GM19395 (cell line): Measurements from ENCODE around the gene KMO.
A peak's percentile ranks its signal among the peaks of the same experiment; 100 is the strongest.

ENCODE experiments used
- ATAC-seq: cut with Tn5 transposase; IDR thresholded peaks from one replicate; pipeline ENCODE4 v1.9.1; 2021; ENCODE audit warnings: mild to moderate bottlenecking, moderate library complexity; ENCODE audit not compliant: unreplicated experiment

The KMO gene

DNA sequence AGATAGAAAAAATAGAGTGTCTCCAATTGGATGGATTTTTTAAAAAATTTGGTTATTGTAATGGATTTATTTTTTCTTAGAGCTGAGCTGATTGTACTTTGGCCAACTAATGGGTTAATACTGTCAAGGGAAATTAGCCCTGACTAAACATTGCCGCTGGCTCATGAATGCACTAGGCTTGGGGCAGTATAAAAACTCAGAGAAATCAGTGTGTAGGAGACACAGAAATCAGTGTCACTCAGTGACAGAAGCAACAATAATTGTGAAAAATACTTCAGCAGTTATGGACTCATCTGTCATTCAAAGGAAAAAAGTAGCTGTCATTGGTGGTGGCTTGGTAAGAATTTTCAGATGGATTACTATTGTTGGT is at the start of gene KMO:
KMO (plus strand) TSS at position 217 of the 370 bp plus-strand sequence; CDS start at position 284, 67 bp downstream.
- ATAC-seq = peak; percentile 30

DNA sequence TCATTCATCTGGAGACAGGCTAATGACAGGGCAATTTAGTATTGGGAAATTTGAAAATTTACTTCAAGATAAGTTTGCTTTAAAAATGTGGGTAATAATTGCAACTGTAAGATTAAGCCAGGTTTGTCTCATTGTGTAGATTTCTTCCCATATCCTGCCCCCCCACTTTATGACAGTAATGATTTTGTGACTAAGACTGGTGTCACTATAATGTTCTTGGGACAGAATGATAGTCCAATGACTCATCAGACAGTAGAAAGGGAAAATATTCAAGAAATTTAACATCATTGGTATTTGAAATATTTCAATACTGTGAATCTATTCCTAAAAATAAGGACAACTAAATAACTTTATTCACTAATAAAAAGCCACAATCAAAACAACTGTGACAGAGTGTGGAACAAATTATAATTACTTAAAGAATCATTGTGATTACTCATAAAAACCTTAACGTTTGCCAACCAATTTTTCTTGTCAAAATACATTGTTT is 49.4 kb upstream of the KMO start:
- no peak for ATAC-seq

DNA sequence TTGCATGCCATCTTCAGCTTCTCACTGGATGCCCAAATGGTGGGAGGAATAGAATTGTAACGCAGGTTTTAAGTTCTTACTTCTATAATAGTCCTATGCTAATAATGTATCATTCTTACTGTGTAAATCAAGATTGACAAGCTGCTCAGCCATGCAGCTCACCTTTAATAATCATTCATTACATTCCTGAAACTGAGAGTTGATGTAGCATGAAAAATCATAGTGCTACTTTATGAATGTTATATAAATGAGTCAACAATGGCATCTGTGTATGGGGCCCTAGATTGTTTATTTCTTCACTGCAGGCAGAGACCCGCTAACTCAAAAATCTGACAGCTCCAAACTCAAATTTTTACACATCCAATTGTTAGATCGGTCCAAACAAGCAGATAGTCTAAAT is 47.0 kb upstream of the KMO start:
- peak; percentile 77 for ATAC-seq

DNA sequence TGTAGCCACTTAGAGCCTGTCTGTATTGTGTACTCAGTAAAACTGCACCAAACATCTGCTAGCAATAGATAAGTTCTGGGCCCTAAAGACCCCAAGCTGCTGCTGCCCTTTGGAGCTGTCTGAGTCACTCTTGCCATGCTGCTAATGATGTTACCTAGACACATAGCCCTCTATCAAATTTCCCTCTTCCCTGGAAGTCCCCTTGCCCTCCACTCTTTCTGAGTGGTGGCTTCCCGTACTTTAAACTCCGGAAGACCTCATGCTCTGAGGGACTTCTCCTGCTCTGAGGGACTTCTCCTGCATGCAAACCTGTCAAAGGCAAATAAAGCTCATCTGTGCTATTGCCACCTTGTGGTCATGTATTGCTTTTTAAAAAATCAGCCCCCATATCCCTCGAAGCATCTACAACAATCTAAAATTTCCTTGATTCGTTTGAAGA is 46.6 kb upstream of the KMO start:
- ATAC-seq = peak; percentile 65

DNA sequence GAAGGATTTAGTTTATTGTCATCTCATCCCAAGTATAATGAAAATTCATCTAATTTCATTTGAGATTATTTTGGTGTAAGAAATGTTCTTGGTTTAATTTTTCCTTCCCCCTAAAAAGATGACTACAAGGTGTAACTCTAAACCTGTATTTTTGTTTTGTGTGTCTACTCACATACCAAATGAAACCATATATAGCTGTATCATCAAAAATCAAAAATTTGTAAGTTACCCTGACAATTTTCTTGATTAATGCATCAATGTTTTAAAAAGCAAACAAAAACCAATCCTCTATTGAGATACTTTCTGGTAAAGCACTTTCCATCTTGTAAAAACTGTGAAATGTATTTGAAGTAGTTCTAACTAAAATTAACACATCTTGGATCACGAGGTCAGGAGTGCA is 43.4 kb upstream of the KMO start:
- no peak for ATAC-seq

DNA sequence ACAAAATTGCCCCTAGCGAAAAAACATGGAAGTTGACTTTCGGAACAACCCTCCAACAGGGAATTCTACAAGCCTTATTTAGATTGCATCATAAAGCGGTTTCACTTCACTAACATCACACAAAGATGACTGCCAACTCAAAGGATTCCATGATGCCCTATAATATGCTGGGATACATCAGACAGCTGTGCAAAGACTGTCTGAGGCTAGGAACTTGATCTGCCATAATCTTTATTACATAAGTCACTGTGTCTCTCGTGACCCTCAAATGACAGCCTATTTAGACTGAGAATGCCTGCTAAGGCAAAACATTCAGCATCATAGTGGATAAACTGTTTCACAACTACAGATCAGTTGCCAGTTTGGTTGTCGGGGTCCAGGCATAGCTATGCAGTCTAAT is 36.4 kb upstream of the KMO start:
- ATAC-seq = no peak

DNA sequence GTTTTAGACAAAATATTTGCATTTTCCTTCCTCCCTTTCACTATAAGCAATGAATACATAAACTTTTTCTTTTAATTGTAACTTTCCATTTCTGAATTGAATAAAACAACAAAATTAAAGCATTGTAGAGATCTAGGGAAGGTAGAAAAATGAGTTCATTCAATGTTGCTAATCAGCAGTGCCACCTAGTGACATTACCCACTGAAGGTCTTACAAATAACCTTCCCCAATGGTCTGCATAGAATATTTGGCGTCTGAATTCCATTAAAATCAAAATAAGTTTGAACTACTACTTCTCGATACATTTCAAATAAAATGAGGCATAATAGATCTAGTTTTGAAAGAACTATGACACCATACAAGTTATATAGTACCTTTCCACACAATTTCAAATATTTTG is 32.3 kb upstream of the KMO start:
- no peak for ATAC-seq

DNA sequence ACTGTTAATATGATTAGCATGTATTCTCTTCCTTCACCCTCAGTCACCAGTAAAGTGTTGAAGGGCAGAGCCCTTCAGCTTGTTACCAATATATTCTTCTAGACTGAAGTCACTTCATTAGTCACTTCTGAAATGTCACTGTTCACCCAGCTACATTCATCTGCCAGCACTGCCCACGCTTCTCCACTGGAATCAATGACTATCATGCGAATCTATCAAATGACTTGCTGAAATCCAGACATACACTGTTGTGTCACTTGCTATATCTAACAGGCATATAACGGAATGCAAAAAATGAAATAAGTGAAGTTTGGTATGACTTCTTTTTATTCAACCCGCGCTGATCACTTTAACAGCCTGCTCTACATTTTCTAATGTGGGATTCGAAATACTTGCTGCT is 28.7 kb upstream of the KMO start:
- ATAC-seq = no peak

DNA sequence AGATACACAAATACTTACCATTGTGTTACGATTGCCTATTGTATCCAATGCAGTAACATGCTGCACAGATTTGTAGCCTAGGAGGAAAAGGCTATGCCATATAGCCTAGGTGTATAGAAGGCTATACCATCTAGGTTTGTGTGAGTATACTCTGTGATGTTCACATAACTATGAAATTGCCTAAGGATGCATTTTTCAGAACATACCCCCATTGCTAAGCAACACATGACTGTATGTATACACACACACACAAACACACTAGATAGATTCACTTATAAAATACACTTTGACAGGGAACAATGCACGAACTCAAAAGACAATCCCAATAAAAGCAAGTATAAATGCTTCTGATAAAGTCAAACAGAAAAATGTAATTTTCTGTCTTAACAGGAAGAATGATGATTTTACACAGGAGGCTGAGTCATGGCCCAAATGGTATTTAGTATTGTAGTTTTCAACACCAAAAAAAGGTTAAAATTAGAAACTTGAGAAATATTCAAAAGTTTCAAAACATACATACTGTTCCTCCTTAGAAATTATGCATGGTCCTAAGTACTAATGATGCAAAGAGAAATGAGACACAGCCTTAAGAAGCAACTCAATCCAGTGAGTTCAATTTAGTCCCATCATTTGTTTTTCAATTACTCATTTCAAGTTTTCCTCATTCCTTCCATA is 24.9 kb upstream of the KMO start:
- ATAC-seq = no peak

DNA sequence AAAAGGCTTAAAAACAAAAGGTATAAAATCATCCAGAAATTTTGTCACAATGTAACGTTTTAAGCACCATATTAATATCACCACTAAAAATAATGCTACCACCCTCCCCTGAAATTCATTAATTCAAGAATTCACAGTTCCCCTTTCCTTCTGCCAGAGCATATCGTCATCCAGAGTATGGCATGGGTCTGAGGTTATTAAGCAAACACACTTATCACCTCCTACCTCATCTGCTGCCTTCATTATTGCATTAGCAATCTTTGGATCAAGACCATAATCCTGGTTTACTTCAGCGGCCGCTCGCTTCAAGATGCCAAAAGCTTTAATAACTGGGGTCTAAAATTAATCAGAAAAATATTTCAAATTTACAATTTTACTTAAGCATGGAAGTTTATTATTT is 18.8 kb upstream of the KMO start:
- ATAC-seq = no peak

DNA sequence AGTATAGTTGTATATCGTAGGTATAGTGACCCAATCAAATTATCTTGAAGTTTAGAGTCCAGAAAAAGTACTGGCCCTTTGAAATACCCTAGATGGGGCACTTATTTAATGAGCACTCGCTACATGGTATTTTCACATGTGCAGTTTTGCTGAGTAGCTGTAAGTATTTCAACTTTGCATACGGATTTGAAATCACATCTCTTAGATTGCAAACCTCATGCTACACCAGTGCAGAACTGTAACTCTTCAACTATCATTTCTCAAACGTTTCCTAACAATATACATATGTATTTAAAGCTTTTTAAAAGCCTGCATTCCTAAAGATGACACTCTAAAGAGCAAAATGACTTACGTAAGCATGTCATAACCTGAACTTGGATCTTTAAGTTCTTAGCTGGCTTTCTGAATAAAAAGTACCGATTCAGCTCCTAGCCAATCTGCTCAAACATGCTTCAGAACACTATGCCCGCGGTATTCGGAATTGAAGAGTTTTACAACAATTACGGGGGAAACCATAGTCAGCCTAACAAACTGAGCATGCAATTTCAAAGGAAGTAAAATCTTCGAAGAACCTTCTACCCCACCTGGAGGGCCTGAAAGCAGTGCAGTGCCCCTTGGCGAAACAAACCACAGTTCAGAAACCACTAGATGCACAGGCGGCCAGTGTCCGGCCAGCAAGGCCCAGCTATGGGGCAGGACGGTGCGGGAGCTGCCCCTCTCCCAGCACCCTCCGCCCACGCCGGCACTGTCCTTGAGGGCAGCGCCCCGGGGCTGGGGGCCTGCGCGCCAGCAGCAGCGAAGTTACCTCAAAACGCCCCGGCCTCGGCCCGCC is 13.5 kb upstream of the KMO start:
- ATAC-seq = peak; percentile 40

DNA sequence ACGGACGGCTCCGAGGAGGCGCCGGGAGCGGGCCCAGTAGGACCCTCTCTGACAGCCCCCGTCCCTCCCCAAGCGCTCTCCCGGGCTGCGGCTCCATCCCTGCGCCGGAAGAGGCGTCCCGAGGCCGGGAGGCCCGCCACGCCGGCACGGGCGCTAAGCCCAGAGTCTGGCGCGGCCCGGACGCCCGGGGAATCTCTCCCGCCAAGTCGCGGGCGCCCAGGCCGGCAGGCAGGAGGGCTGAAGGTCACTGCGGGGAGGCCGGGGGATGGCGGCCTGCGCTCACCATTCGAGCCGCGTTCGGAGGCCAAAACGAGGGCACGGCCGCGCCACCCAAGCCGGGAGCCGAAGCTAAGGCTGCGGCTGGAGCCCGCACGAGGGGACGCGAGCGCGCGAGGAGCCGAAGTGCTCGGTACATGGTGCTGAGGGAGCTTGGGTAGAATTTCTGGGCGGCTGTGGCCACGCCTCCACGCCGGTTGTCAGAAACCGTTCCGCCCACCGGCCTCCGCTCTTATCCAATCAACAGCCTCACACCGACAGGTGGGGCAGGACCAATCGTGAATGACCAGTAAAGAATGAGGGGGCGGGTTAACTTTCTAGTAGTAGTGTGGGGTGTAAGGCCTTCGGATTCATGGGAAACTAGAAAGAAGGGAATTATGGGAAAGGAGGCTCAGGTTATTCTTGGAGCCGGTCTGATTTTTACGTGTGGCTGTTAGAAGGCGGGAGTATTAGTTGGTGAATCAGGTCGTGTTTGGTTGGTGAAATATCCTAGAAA is 12.7 kb upstream of the KMO start, which contains the start of gene FH:
FH (minus strand) TSS at position 448 of the 772 bp plus-strand sequence; CDS start at position 415, 33 bp downstream.
- peak; percentile 97 for ATAC-seq

DNA sequence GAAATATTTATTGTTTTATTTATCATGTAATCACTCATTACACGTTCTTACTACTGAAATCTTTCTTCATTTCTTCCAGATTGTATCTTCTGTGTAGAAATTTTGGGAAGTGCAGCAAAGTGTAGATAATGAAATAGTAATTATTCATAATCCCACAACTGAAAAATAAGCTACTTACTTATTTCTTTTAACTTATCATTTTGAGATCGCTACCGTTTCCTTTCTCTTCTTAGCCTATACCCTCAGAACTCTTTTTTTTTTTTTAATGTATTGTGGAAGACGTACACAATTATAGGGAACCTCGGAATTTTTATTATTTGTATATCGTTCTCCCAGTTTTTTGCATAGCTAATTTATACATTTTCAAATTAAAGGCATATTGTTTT is 12.1 kb upstream of the KMO start:
- no peak for ATAC-seq

DNA sequence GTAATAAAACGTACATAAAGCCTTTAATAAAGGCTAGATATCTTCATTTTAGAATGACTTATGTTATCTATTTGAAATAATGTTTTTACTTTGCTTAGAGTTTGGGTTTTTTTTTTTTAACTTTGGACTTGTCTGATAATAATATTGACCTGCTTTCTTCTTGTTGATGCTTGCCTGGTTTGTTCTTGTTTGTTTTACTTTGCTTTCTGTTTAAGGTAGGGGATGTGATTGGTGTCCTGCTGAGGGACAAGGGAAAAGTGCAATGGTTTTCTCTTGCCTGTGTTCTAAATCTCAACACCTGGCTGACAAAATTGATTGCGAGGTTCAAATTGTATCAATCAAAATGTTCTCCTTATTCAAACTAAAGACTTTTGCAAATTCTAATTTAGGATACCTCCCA is 10.5 kb upstream of the KMO start:
- ATAC-seq = no peak

DNA sequence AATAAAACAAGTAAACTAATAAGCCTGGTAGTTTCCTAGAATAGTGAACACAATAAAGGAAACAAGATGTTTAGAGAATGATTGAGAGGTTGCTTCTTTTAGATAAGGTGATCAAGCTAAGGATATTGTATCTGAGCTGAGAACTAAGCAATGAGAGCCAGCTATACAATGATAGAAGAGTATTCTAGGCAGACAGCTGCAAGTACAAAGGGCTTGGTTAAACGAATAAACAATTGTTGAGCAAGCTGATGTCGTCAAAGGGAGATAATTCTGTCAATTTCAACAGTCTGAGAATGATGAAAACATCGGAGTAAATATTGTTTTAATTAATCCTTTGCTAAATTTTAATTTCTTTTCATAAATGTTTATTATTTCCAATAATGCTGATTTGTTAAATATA is 7.2 kb upstream of the KMO start:
- ATAC-seq = no peak

DNA sequence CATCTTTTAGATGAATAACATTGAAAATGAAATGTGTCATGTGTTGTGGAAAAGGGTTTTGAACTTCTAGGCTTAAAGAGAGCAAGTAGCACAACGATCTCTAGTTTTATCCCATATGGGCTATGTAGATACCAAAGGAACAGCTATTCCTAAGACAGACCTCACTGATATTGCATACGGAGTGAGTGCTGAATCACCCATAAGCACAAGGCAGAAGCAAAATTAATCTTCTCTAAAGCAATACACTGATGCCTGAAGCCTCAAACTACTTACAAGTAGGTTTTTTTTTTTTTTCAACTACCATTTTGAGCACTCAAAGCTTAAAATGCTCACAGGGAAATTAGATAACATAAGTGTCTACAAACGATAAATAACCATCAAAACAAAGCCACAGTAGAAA is 5.0 kb upstream of the KMO start:
- ATAC-seq = no peak

DNA sequence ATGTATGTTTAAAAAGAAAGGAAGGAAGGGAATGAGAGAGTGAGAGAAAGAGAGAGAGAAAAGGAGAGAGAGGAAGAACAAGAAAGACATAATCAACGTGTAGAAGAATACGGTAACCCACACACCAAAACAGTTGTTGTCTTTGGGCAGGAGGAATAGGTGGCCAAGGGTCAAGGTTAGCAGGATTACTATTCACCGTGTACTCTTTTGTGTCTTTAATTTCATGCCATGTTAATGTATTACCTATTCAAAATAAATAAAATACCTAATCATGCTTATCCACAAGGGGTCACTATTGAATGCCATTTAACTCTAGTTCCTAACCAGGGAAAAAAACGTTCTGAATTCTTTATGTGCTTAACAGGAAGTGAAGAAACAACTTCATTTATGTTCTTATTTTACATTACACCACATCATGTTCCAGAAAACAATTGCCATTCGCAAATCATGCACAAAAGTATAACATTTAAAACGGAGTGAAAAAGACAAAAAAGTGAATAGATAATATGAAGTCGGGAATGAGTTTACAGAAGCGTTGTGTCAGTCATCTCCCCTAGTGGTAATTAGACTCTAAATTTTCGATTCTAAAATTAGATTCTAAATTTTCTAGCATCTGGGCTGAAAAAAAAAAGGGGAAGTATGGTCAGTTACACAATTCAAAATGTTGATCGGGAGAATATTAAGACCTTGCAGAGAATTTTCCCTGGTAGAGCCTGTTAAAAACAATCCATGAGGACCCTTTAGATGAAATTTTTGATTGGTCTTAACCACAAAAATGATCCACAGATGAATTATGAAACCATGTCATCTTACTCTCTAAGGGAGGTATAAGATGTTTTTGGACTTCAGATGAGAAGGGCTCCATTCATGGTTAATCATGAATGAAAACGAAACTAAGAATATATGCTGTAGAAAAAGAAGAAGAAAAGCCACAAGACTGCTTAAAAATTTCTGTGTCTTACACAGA is 700 bp upstream of the KMO start:
- peak; percentile 73 for ATAC-seq

DNA sequence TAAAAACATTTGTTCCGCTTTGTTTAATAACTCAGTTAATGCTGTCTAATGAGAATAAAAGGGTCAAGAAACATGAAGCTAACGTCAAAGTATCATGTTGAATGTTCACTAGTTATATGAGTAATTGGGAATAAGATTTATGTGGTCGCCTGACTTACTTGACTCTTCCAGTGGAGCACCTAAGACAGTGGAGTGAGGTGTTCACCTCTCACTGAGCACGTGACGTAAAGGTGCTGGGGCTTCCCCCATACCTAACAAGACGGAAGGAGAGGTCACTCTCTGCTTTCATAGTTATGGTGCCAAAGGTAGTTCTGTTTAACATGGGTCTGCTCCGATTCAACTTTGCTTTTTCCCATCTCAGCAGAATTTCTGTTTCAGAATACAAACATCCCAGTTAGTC is 686 bp downstream of the KMO start:
- peak; percentile 68 for ATAC-seq

DNA sequence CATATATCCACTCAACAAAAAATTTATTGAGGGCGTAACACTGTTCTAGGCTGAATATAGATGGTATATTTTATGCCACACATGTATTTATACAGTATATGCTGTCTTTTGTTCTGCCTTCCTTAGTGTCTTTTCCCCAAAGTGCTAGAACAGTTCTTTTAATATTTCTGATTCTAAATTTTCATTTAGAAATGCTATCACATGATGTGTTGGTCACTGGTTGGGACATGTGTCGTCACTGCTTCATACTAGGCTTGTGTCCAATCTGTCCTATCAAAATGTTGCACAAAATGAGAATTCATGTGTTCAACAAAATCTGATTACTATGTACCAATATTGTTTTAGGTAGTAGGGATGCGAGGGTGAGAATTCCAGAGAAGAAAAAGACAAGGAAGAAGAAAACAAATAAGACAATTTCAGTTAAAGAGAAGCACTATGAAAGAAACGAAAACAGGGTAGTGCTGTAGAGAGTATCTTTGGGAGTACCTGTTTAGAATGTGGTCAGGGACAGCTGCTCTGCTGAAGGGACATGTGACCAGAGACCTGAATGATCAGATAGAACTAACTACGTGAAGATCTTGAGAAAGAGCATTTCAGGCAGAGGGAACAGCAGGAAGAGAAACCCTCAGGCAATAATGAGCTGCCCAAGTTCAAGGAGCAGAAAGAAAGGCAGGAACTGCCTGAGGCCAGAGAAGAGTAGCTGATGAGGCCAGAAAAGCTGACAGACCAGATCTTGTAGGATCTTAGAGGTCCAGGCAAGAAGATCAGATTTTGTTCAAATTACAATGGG is 1.3 kb downstream of the KMO start:
- ATAC-seq = peak; percentile 48
